A549 (cell line): Measurements from ENCODE around the gene SIAE. TPM values are rescaled to one million over a fixed set of nuclear protein-coding genes. Genes with fewer than 3 reads are reported as not detected.

Source experiments
- ATAC-seq, 2 experiments: fragments of 200-7000 bp in 1 of 2; fragments of >200 bp in 1 of 2; cut with Nextera tagmentation in 1 of 2; cut with Tn5 transposase in 1 of 2; 3 replicates each; pipeline versions ENCODE4 v1.8.0 to v1.9.1; 2018 to 2020; ENCODE audit warnings: mild to moderate bottlenecking in 1 of 2, moderate library complexity in 1 of 2
- CTCF ChIA-PET: fragments of 300-600 bp; sonication (Branson Sonifier 250); formaldehyde crosslinking; extraction: SDS; loops from one replicate; lab custom pipeline; 2021; ENCODE audit warnings: antibody characterized with exemption, inconsistent platforms; lab: Yijun Ruan, JAX
- POLR2A ChIA-PET: fragments of 350-600 bp; formaldehyde crosslinking; extraction: SDS; loops from one replicate; lab custom pipeline; 2021; ENCODE audit warnings: antibody characterized with exemption, inconsistent platforms; lab: Yijun Ruan, JAX
- DNase-seq, 2 experiments: peaks; one replicate each; pipeline versions ENCODE4 v3.0.0 to v3.0.0-alpha.2; 2011 to 2016; ENCODE audit warnings: low read depth in 1 of 2, low spot score in 1 of 2
- FAIRE-seq: peaks from 2 replicates; lab custom pipeline; 2011; peaks lifted over from hg19 to GRCh38; lab: Jason Lieb, UNC
- H3K27ac ChIP-seq, 2 experiments: fragments of >200 bp; sonication (Bioruptor Twin); formaldehyde crosslinking; 3 replicates each; pipeline ENCODE4 v1.5.1; 2016 to 2017
- H3K4me1 ChIP-seq: fragments of >200 bp; sonication (Bioruptor Twin); formaldehyde crosslinking; 3 replicates; pipeline ENCODE4 v1.6.1; 2016
- H3K4me2 ChIP-seq: fragments of >200 bp; sonication (Bioruptor Twin); formaldehyde crosslinking; 3 replicates; pipeline ENCODE4 v1.6.1; 2016
- H3K4me3 ChIP-seq: fragments of >200 bp; sonication (Bioruptor Twin); formaldehyde crosslinking; 3 replicates; pipeline ENCODE4 v1.5.1; 2016
- H3K9me3 ChIP-seq: fragments of >200 bp; sonication (Bioruptor Twin); formaldehyde crosslinking; 3 replicates; pipeline ENCODE4 v1.6.1; 2016
- BHLHE40 ChIP-seq: IDR thresholded peaks from 2 replicates; pipeline ENCODE4 v1.6.1; 2012; ENCODE audit warnings: low read depth, low read length, inconsistent platforms
- CBX8 ChIP-seq: fragments of 200-600 bp; sonication (generic); IDR thresholded peaks from 2 replicates; pipeline ENCODE4 v1.6.1; 2016
- CHD2 ChIP-seq: fragments of 150-350 bp; IDR thresholded peaks from 2 replicates; pipeline ENCODE4 v1.6.1; 2014; ENCODE audit warnings: low read length; ENCODE audit not compliant: partially characterized antibody
- CHD4 ChIP-seq: fragments of 200-600 bp; sonication (generic); IDR thresholded peaks from 2 replicates; pipeline ENCODE4 v1.6.1; 2016; ENCODE audit warnings: antibody characterized with exemption, mild to moderate bottlenecking, borderline replicate concordance
- CTCF ChIP-seq: fragments of >200 bp; sonication (Bioruptor Twin); formaldehyde crosslinking; IDR thresholded peaks from 3 replicates; pipeline ENCODE4 v1.5.1; 2016
- EP300 ChIP-seq, 2 experiments: fragments of >200 bp; sonication (Bioruptor Twin); formaldehyde crosslinking; IDR thresholded peaks; 2 replicates in 1 of 2; 3 replicates in 1 of 2; pipeline ENCODE4 v1.6.1; 2016 to 2017
- HEYL ChIP-seq: fragments of 250-450 bp; sonication (Bioruptor Pico); IDR thresholded peaks from 2 replicates; pipeline ENCODE4 v1.8.0; 2021; ENCODE audit warnings: mild to moderate bottlenecking, moderate library complexity
- HMGXB4 ChIP-seq: fragments of 250-450 bp; sonication (Bioruptor Pico); IDR thresholded peaks from 2 replicates; pipeline ENCODE4 v1.5.0; 2021; ENCODE audit warnings: mild to moderate bottlenecking, moderate library complexity, borderline replicate concordance
- HOXA7 ChIP-seq: fragments of 250-450 bp; sonication (Bioruptor Pico); IDR thresholded peaks from 2 replicates; pipeline ENCODE4 v1.5.0; 2020; ENCODE audit warnings: mild to moderate bottlenecking, moderate library complexity
- HOXB13 ChIP-seq: fragments of 250-450 bp; sonication (Bioruptor Pico); IDR thresholded peaks from 2 replicates; pipeline ENCODE4 v1.5.0; 2020; ENCODE audit warnings: low read depth, mild to moderate bottlenecking, moderate library complexity
- JUNB ChIP-seq: fragments of >200 bp; sonication (Bioruptor Twin); formaldehyde crosslinking; IDR thresholded peaks from 2 replicates; pipeline ENCODE4 v1.6.1; 2016
- KDM1A ChIP-seq: fragments of 200-600 bp; sonication (generic); IDR thresholded peaks from 2 replicates; pipeline ENCODE4 v1.6.1; 2016; ENCODE audit warnings: low read depth, mild to moderate bottlenecking
- KDM5A ChIP-seq: fragments of 200-600 bp; sonication (generic); IDR thresholded peaks from 2 replicates; pipeline ENCODE4 v1.6.1; 2016; ENCODE audit warnings: antibody characterized with exemption, mild to moderate bottlenecking
- MAX ChIP-seq: IDR thresholded peaks from 2 replicates; pipeline ENCODE4 v1.6.1; 2012
- NPAS2 ChIP-seq: fragments of 250-450 bp; sonication (Bioruptor Pico); IDR thresholded peaks from 2 replicates; pipeline ENCODE4 v1.8.0; 2022; ENCODE audit warnings: mild to moderate bottlenecking, moderate library complexity, borderline replicate concordance
- NR3C1 ChIP-seq: fragments of >200 bp; sonication (Bioruptor Twin); formaldehyde crosslinking; IDR thresholded peaks from 3 replicates; pipeline ENCODE4 v1.6.1; 2017
- PBX3 ChIP-seq: IDR thresholded peaks from 2 replicates; pipeline ENCODE4 v1.6.1; 2012
- RAD21 ChIP-seq, 2 experiments: fragments of >200 bp in 1 of 2; sonication (Bioruptor Twin) in 1 of 2; formaldehyde crosslinking in 1 of 2; IDR thresholded peaks in 1 of 2; conservative IDR thresholded peaks in 1 of 2; 2 replicates in 1 of 2; 3 replicates in 1 of 2; pipeline ENCODE4 v1.6.1; 2012 to 2018; ENCODE audit warnings: inconsistent platforms in 1 of 2
- RARB ChIP-seq: fragments of 250-450 bp; sonication (Bioruptor Pico); IDR thresholded peaks from 2 replicates; pipeline ENCODE4 v1.8.0; 2021; ENCODE audit warnings: mild to moderate bottlenecking, moderate library complexity
- RFX5 ChIP-seq: fragments of 450-650 bp; IDR thresholded peaks from 2 replicates; pipeline ENCODE4 v1.7.1; 2014; ENCODE audit warnings: antibody characterized with exemption, mild to moderate bottlenecking, moderate library complexity
- RNF2 ChIP-seq: fragments of 200-600 bp; sonication (generic); IDR thresholded peaks from 2 replicates; pipeline ENCODE4 v1.6.1; 2016; ENCODE audit warnings: low read depth, mild to moderate bottlenecking, antibody characterized with exemption, moderate library complexity, borderline replicate concordance
- TP53 ChIP-seq: fragments of 250-450 bp; sonication (Bioruptor Pico); IDR thresholded peaks from 2 replicates; pipeline ENCODE4 v1.5.0; 2021; ENCODE audit warnings: mild to moderate bottlenecking, moderate library complexity
- USF2 ChIP-seq: fragments of 450-650 bp; IDR thresholded peaks from 2 replicates; pipeline ENCODE4 v1.6.1; 2014; ENCODE audit warnings: antibody characterized with exemption
- ZNF302 ChIP-seq: fragments of 250-450 bp; sonication (Bioruptor Pico); IDR thresholded peaks from 2 replicates; pipeline ENCODE4 v1.9.0; 2021; ENCODE audit warnings: inconsistent platforms, mild to moderate bottlenecking, moderate library complexity
- ZSCAN20 ChIP-seq: fragments of 250-450 bp; sonication (Bioruptor Pico); IDR thresholded peaks from 2 replicates; pipeline ENCODE4 v1.8.0; 2022; ENCODE audit warnings: mild to moderate bottlenecking, moderate library complexity
- WGBS: methylation state at CpG from one replicate; pipeline ENCODE4 v1.1.6; 2017; ENCODE audit errors: missing lambda C conversion rate; 5-methylcytosine and 5-hydroxymethylcytosine counted together
- polyA plus RNA-seq, 4 experiments: library from polyadenylated mRNA; depleted of rRNA in 3 of 4; stranded (reverse); fragments of >200 nt; fragmentation: RNase III in 1 of 4; extraction: RNeasy Plus Mini Kit Qiagen cat#74134 plus additional on column Dnase treatment in 1 of 4; gene quantifications; 2 replicates in 3 of 4; 3 replicates in 1 of 4; pipeline ENCODE4 v1.2.3, GENCODE V29; 2011 to 2017

Gene SIAE
- polyA plus RNA-seq, 2 of the 4 experiments (the other 2 are of a cell fraction), result 10.3 to 23.2 TPM

GRCh38 chr11:124635932-124636331 is 37.6 kb downstream of the SIAE start:
- DNase-seq (no peak), FAIRE-seq (no peak), ATAC-seq (no peak)
- Histone ChIP-seq H3K4me1 (no peaks in the 10 kb centered on the region), H3K4me3 (no peak overlapping the region), H3K4me2 (no peak overlapping the region), H3K27ac (no peak overlapping the region), H3K9me3 (no peaks in the 10 kb centered on the region)
- POLR2A ChIA-PET, result no interaction called here
- TF ChIP-seq TP53 (CRISPR knock-in tag) (no peak), NPAS2 (CRISPR knock-in tag) (no peak), HEYL (no peak), CHD2 (no peak), NR3C1 (no peak), HMGXB4 (CRISPR knock-in tag) (no peak), BHLHE40 (no peak), RFX5 (no peak)
- 91% methylated on average over 3 of the region's 3 CpGs for WGBS
- CTCF ChIA-PET, result no interaction called here

GRCh38 chr11:124633355-124633754 is 40.2 kb downstream of the SIAE start:
- DNase-seq, result peak; percentile 4 to 26
- POLR2A ChIA-PET, result interaction anchor here (1.6 kb wide), 1 partner anchor 10 kb away, joined by 9 read pairs; the partner anchor contains the start of gene TBRG1

GRCh38 chr11:124629961-124630360 is 43.6 kb downstream of the SIAE start:
- Histone ChIP-seq H3K27ac (no peak overlapping the region), H3K4me2 (no peak overlapping the region)
- POLR2A ChIA-PET, result no interaction called here
- DNase-seq, result no peak
- no peak for TF ChIP-seq BHLHE40
- TF ChIP-seq, all 56 proteins: peak for 0
- H3K4me3 ChIP-seq, result no peak overlapping the region
- H3K4me1 ChIP-seq, result no peaks in the 10 kb centered on the region
- ATAC-seq (no peak), FAIRE-seq (no peak)
- WGBS, result 89% methylated on average over 4 of the region's 4 CpGs
- CTCF ChIA-PET, result interaction anchor here (1.0 to 4.9 kb wide), 2 partner anchors 10 to 14 kb away, joined by 3 to 32 read pairs; no protein-coding TSS in a partner anchor
- H3K9me3 ChIP-seq, result no peaks in the 10 kb centered on the region

More at GRCh38 chr11:124633355-124633754, 40.2 kb downstream of the SIAE start:
- Histone ChIP-seq H3K4me2 (no peak overlapping the region), H3K9me3 (no peaks in the 10 kb centered on the region), H3K4me1 (no peaks in the 10 kb centered on the region), H3K4me3 (no peak overlapping the region), H3K27ac (no peak overlapping the region)
- peak; percentile 18; the same call in 1 of the 3 replicates for TF ChIP-seq CTCF
- no peak for TF ChIP-seq NPAS2 (CRISPR knock-in tag)
- FAIRE-seq (no peak), ATAC-seq (peak; percentile 86 to 87)
- 61% methylated on average over 1 of the region's 1 CpG for WGBS
- CTCF ChIA-PET, result interaction anchor here (0.6 to 4.9 kb wide), 3 partner anchors 9 to 13 kb away, joined by 4 to 32 read pairs (median 4); no protein-coding TSS in a partner anchor

- CTCF ChIA-PET, result no interaction called here
- Histone ChIP-seq H3K4me3 (no peak overlapping the region), H3K4me2 (no peak overlapping the region), H3K27ac (no peak overlapping the region)
- no peak for ATAC-seq
- WGBS, result 94% methylated on average over 5 of the region's 5 CpGs
- no peak for FAIRE-seq
- TF ChIP-seq EP300 (IDR thresholded peaks at IDR 0.05) (no peak), ZSCAN20 (CRISPR knock-in tag) (no peak), USF2 (no peak), RAD21 (conservative IDR thresholded peaks at IDR 0.05 in 1 of 2, IDR thresholded peaks at IDR 0.05 in 1 of 2) (no peak), PBX3 (no peak), MAX (no peak), CBX8 (no peak), KDM1A (no peak), JUNB (no peak), RARB (CRISPR knock-in tag) (no peak), HOXB13 (CRISPR knock-in tag) (no peak), RNF2 (no peak), HOXA7 (CRISPR knock-in tag) (no peak), NPAS2 (CRISPR knock-in tag) (no peak), ZNF302 (CRISPR knock-in tag) (no peak), KDM5A (no peak), CHD4 (no peak)
- TF ChIP-seq, all 56 proteins: peak for 0
- Histone ChIP-seq H3K4me1 (peaks cover 9% of the 10 kb centered on the region; the same call in 2 of the 3 replicates), H3K9me3 (no peaks in the 10 kb centered on the region)
- no peak for DNase-seq
- POLR2A ChIA-PET, result no interaction called here
Measured at GRCh38 chr11:124627546-124627945, 46.0 kb downstream of the SIAE start.
